Measurements from ENCODE around the gene SUMF1. TPM values are rescaled to one million over a fixed set of nuclear protein-coding genes. Genes with fewer than 3 reads are reported as not detected.
"Not testable (repeated sequence)": the region's sequence is repeated elsewhere in the genome, so short reads cannot be mapped to it uniquely, and the experiment has no call there.

SUMF1 gene
- total RNA-seq, 2 experiments from 2014 or later: 3.5 to 4.9 TPM

- intact Hi-C loops (cut with DNase I, micrococcal nuclease): no loop called here
- H3K4me3 Mint-ChIP-seq: no peak overlapping the region
- peaks cover 11% of the 10 kb centered on the region for H3K9me3 Mint-ChIP-seq (ENCODE audit: low read depth)
- no peak overlapping the region for H3K27ac Mint-ChIP-seq
- H3K36me3 Mint-ChIP-seq (ENCODE audit: low read depth): peaks cover 6% of the 10 kb centered on the region
- no peaks in the 10 kb centered on the region for H3K27me3 Mint-ChIP-seq
- DNase-seq: no peak
- H3K4me1 Mint-ChIP-seq: no peaks in the 10 kb centered on the region
- ATAC-seq: no peak
- CTCF ChIA-PET: interaction anchor here (0.9 to 2.0 kb wide), 3 partner anchors 9 to 299 kb away, joined by 3 to 11 read pairs (median 3); no protein-coding TSS in a partner anchor
- POLR2A ChIA-PET: interaction anchor here (0.7 kb wide), 2 partner anchors 159 to 202 kb away, joined by 3 to 9 read pairs; no protein-coding TSS in a partner anchor
Observed at GRCh38 chr3:4334548-4334947, 132.5 kb downstream of the SUMF1 start.

GRCh38 chr3:4332991-4333390 lies 134.1 kb downstream of the SUMF1 start:
- H3K36me3 Mint-ChIP-seq (ENCODE audit: low read depth): peaks cover 9% of the 10 kb centered on the region
- H3K4me3 Mint-ChIP-seq: no peak overlapping the region
- H3K27me3 Mint-ChIP-seq: no peaks in the 10 kb centered on the region
- ATAC-seq (no peak), DNase-seq (no peak)
- ChIA-PET CTCF (interaction anchor here (1.1 kb wide), 1 partner anchor 18 kb away, joined by 5 read pairs; no protein-coding TSS in a partner anchor), POLR2A (no interaction called here)
- H3K9me3 Mint-ChIP-seq (ENCODE audit: low read depth): peaks cover 14% of the 10 kb centered on the region
- intact Hi-C loops (cut with DNase I, micrococcal nuclease): no loop called here
- H3K27ac Mint-ChIP-seq: no peak overlapping the region
- no peaks in the 10 kb centered on the region for H3K4me1 Mint-ChIP-seq

DNA sequence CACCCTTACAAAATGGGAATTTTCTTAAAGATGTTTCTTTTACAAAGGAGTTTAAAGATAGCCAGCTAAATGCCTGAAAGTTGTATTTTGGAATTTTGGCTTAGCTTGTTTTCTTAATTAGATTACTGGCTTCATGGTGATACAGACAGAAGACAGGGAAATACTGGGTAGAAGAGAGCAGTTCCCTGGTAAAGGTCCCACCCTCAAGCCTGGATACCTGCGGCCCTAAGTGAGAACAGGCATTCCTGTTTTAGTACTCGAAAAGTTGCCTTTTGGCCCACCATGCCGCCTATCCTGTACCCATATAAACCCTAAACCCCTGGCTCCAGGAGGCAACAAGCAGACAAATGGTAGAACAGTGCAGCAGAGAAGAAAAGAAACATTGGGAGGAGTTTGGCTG lies 134.5 kb downstream of the SUMF1 start:
- H3K9me3 Mint-ChIP-seq (ENCODE audit: low read depth): peaks cover 14% of the 10 kb centered on the region
- H3K36me3 Mint-ChIP-seq (ENCODE audit: low read depth): peaks cover 9% of the 10 kb centered on the region
- H3K27ac Mint-ChIP-seq: no peak overlapping the region
- ChIA-PET CTCF (interaction anchor here (1.1 kb wide), 1 partner anchor 18 kb away, joined by 5 read pairs; no protein-coding TSS in a partner anchor), POLR2A (no interaction called here)
- no peak overlapping the region for H3K4me3 Mint-ChIP-seq
- intact Hi-C loops (cut with DNase I, micrococcal nuclease): no loop called here
- ATAC-seq (no peak), DNase-seq (no peak)
- H3K27me3 Mint-ChIP-seq: no peaks in the 10 kb centered on the region
- no peaks in the 10 kb centered on the region for H3K4me1 Mint-ChIP-seq

- no peaks in the 10 kb centered on the region for H3K4me1 Mint-ChIP-seq
- DNase-seq: no peak
- H3K27me3 Mint-ChIP-seq: no peaks in the 10 kb centered on the region
- H3K36me3 Mint-ChIP-seq (ENCODE audit: low read depth): peaks cover 11% of the 10 kb centered on the region
- CTCF ChIA-PET: interaction anchor here (1.1 kb wide), 1 partner anchor 19 kb away, joined by 5 read pairs; no protein-coding TSS in a partner anchor
- POLR2A ChIA-PET: no interaction called here
- no peak for ATAC-seq
- intact Hi-C loops (cut with DNase I, micrococcal nuclease): no loop called here
- peaks cover 15% of the 10 kb centered on the region for H3K9me3 Mint-ChIP-seq (ENCODE audit: low read depth)
- H3K27ac Mint-ChIP-seq: no peak overlapping the region
- no peak overlapping the region for H3K4me3 Mint-ChIP-seq
Observed at GRCh38 chr3:4332111-4332510, 135.0 kb downstream of the SUMF1 start.

DNA sequence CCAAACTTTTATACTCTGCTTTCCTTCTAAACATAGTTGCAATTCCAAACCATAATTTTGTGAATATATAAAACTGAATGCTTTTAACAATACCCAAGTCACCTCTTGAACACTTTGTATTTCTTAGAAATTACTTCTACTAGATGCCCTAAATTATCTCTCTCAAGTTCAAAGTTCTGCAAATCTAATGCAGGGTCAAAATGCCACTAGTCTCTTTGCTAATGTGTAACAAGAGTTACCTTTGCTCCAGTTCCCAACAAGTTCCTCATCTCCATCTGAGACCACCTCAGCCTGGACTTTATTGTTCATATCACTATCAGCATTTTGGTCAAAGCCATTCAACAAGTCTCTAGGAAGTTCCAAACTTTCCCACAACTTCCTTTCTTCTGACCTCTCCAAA lies 137.3 kb downstream of the SUMF1 start:
- intact Hi-C loops (cut with DNase I, micrococcal nuclease); POLR2A ChIA-PET; H3K27me3 Mint-ChIP-seq; H3K4me1 Mint-ChIP-seq; H3K4me3 Mint-ChIP-seq; ATAC-seq; DNase-seq; H3K27ac Mint-ChIP-seq: not testable (repeated sequence)
- CTCF ChIA-PET: interaction anchor here (0.6 kb wide), 1 partner anchor 21 kb away, joined by 4 read pairs; no protein-coding TSS in a partner anchor
- Mint-ChIP-seq H3K9me3 (ENCODE audit: low read depth) (peaks cover 16% of the 10 kb centered on the region), H3K36me3 (ENCODE audit: low read depth) (peaks cover 13% of the 10 kb centered on the region)

DNA sequence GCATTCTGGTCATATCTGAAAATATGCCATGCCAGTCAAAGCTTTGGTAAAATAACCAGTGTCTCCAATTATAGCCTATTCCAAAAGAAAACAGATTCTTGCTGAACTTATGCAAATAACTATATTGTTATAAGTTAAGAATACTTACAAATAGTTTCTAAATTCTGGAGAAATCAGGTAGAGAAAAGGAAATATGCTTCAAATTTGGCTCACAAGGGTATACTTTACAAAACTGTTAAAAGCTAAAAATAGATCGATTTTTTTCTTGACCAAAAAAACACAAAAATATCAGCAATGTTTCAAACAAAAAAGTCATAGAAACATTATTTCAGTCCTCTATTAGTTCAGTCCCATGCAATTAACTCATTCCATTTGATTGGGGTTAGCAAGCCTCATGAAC lies 140.2 kb downstream of the SUMF1 start:
- intact Hi-C loops (cut with DNase I, micrococcal nuclease): no loop called here
- Mint-ChIP-seq H3K4me1 (no peaks in the 10 kb centered on the region), H3K4me3 (no peak overlapping the region), H3K27ac (no peak overlapping the region), H3K27me3 (no peaks in the 10 kb centered on the region), H3K9me3 (ENCODE audit: low read depth) (peaks cover 16% of the 10 kb centered on the region), H3K36me3 (ENCODE audit: low read depth) (peaks cover 13% of the 10 kb centered on the region)
- DNase-seq (no peak), ATAC-seq (no peak)
- ChIA-PET CTCF (interaction anchor here (0.6 to 1.2 kb wide), 3 partner anchors 11 to 16 kb away, joined by 3 to 8 read pairs (median 4); no protein-coding TSS in a partner anchor), POLR2A (interaction anchor here (0.6 kb wide), 1 partner anchor 969 kb away, joined by 3 read pairs; no protein-coding TSS in a partner anchor)

- Mint-ChIP-seq H3K27me3 (no peaks in the 10 kb centered on the region), H3K36me3 (ENCODE audit: low read depth) (peaks cover 4% of the 10 kb centered on the region), H3K9me3 (ENCODE audit: low read depth) (peaks cover 3% of the 10 kb centered on the region), H3K27ac (no peak overlapping the region), H3K4me3 (no peak overlapping the region), H3K4me1 (no peaks in the 10 kb centered on the region)
- intact Hi-C loops (cut with DNase I, micrococcal nuclease): no loop called here
- ATAC-seq: no peak
- CTCF ChIA-PET: interaction anchor here (0.6 kb wide), 1 partner anchor 1339 kb away, joined by 5 read pairs; no protein-coding TSS in a partner anchor
- POLR2A ChIA-PET: no interaction called here
- DNase-seq: no peak
Observed at GRCh38 chr3:4323246-4324027, 143.6 kb downstream of the SUMF1 start.

GRCh38 chr3:4322635-4323034 lies 144.4 kb downstream of the SUMF1 start:
- intact Hi-C loops (cut with DNase I, micrococcal nuclease): no loop called here
- no peak overlapping the region for H3K4me3 Mint-ChIP-seq
- no peaks in the 10 kb centered on the region for H3K27me3 Mint-ChIP-seq
- no peaks in the 10 kb centered on the region for H3K4me1 Mint-ChIP-seq
- CTCF ChIA-PET: interaction anchor here (0.7 kb wide), 1 partner anchor 175 kb away, joined by 3 read pairs; no protein-coding TSS in a partner anchor
- peaks cover 10% of the 10 kb centered on the region for H3K36me3 Mint-ChIP-seq (ENCODE audit: low read depth)
- POLR2A ChIA-PET: no interaction called here
- H3K27ac Mint-ChIP-seq: no peak overlapping the region
- no peak for ATAC-seq
- DNase-seq: no peak
- H3K9me3 Mint-ChIP-seq (ENCODE audit: low read depth): peaks cover 4% of the 10 kb centered on the region

DNA sequence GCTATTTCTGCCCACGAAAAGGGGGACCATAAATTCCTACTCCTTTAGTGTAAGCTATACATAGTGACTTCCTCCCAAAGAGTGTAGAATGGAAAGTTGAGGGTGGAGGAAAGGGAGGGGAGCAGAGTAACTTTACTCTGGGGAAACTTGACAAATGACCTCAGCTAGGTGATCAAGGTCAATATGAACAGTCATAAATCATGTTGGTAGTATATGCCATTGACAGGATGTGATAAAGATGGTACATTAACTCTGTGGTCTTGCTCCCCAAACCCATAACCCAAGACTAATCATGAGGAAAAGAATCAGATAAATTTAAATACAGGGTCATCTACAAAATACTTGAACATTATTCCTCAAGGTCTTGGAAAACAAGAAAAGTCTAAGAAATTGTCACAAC lies 145.3 kb downstream of the SUMF1 start:
- H3K4me1 Mint-ChIP-seq: no peaks in the 10 kb centered on the region
- POLR2A ChIA-PET: no interaction called here
- DNase-seq (no peak), ATAC-seq (no peak)
- peaks cover 2% of the 10 kb centered on the region for H3K9me3 Mint-ChIP-seq (ENCODE audit: low read depth)
- H3K36me3 Mint-ChIP-seq (ENCODE audit: low read depth): peaks cover 10% of the 10 kb centered on the region
- CTCF ChIA-PET: interaction anchor here (0.5 to 0.7 kb wide), 2 partner anchors 176 to 254 kb away, joined by 3 read pairs; no protein-coding TSS in a partner anchor
- H3K27ac Mint-ChIP-seq: no peak overlapping the region
- intact Hi-C loops (cut with DNase I, micrococcal nuclease): no loop called here
- H3K27me3 Mint-ChIP-seq: no peaks in the 10 kb centered on the region
- H3K4me3 Mint-ChIP-seq: no peak overlapping the region

GRCh38 chr3:4320096-4320911 lies 146.8 kb downstream of the SUMF1 start:
- Mint-ChIP-seq H3K4me3 (no peak overlapping the region), H3K36me3 (ENCODE audit: low read depth) (peaks cover 19% of the 10 kb centered on the region), H3K4me1 (no peaks in the 10 kb centered on the region), H3K9me3 (ENCODE audit: low read depth) (peaks cover 2% of the 10 kb centered on the region), H3K27ac (no peak overlapping the region), H3K27me3 (no peaks in the 10 kb centered on the region)
- intact Hi-C loops (cut with DNase I, micrococcal nuclease): no loop called here
- ChIA-PET POLR2A (no interaction called here), CTCF (interaction anchor here (0.8 kb wide), 1 partner anchor 30 kb away, joined by 4 read pairs; no protein-coding TSS in a partner anchor)
- no peak for DNase-seq
- ATAC-seq: no peak

DNA sequence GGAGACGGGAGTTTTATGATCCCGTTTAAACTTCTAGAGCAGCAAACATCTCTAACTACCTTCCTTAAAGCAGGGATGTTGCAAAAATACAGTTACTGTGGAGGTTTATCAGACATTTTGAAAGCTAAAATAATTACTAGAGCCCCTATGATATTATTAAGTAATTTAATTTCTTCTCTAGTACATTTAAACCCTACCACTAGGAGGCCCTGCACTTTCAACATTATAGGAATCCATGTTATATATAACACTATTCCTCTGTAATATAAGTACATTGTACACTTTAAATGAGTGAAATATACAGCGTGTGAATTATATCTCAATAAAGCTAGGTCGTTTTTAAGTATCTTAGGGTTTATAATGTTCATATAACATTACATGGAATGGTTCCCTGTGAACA lies 152.4 kb downstream of the SUMF1 start:
- ATAC-seq: no peak
- no peak for DNase-seq
- Mint-ChIP-seq H3K27ac (no peak overlapping the region), H3K9me3 (ENCODE audit: low read depth) (peaks cover 2% of the 10 kb centered on the region), H3K36me3 (ENCODE audit: low read depth) (peaks cover 41% of the 10 kb centered on the region), H3K4me3 (no peak overlapping the region), H3K27me3 (no peaks in the 10 kb centered on the region), H3K4me1 (peaks cover 3% of the 10 kb centered on the region)
- ChIA-PET CTCF (interaction anchor here (0.6 to 1.6 kb wide), 2 partner anchors 291 to 319 kb away, joined by 3 to 4 read pairs; no protein-coding TSS in a partner anchor), POLR2A (no interaction called here)
- intact Hi-C loops (cut with DNase I, micrococcal nuclease): no loop called here
